Measurements from ENCODE around the gene OR10G7.

- TF ChIP-seq CHD1 (IDR thresholded peaks at IDR 0.05; ENCODE audit: low read depth, low read length) = no peak
- no peak for TF ChIP-seq FOXK2 (IDR thresholded peaks at IDR 0.05)
- no peak for TF ChIP-seq USF2 (IDR thresholded peaks at IDR 0.05; ENCODE audit: borderline replicate concordance, low read depth, low read length)
- TF ChIP-seq CEBPZ (IDR thresholded peaks at IDR 0.05; ENCODE audit: low read depth, low read length) = no peak
- TF ChIP-seq MYC (IDR thresholded peaks at IDR 0.05; ENCODE audit: insufficient read depth, insufficient read length, insufficient replicate concordance, low read length, severe bottlenecking) = no peak
- no peak for TF ChIP-seq SREBF2 (IDR thresholded peaks at IDR 0.05; ENCODE audit: low read length)
- no peak for TF ChIP-seq YY1 (IDR thresholded peaks at IDR 0.05; ENCODE audit: low read depth, low read length)
- TF ChIP-seq ZBTB33 (IDR thresholded peaks at IDR 0.05) = no peak
- no peak for TF ChIP-seq CHD4 (IDR thresholded peaks at IDR 0.05)
These were observed 11.8 kb upstream of the OR10G7 start for GRCh38 chr11:124052966-124053365.
